HG03558 (cell line): Measurements from ENCODE around the gene TUBGCP6.

Experiments
- ATAC-seq: cut with Tn5 transposase; IDR thresholded peaks from one replicate; pipeline ENCODE4 v1.9.1; 2021; ENCODE audit warnings: moderate number of reproducible peaks; ENCODE audit not compliant: unreplicated experiment; ENCODE audit errors: extremely low read depth

TUBGCP6 gene

DNA sequence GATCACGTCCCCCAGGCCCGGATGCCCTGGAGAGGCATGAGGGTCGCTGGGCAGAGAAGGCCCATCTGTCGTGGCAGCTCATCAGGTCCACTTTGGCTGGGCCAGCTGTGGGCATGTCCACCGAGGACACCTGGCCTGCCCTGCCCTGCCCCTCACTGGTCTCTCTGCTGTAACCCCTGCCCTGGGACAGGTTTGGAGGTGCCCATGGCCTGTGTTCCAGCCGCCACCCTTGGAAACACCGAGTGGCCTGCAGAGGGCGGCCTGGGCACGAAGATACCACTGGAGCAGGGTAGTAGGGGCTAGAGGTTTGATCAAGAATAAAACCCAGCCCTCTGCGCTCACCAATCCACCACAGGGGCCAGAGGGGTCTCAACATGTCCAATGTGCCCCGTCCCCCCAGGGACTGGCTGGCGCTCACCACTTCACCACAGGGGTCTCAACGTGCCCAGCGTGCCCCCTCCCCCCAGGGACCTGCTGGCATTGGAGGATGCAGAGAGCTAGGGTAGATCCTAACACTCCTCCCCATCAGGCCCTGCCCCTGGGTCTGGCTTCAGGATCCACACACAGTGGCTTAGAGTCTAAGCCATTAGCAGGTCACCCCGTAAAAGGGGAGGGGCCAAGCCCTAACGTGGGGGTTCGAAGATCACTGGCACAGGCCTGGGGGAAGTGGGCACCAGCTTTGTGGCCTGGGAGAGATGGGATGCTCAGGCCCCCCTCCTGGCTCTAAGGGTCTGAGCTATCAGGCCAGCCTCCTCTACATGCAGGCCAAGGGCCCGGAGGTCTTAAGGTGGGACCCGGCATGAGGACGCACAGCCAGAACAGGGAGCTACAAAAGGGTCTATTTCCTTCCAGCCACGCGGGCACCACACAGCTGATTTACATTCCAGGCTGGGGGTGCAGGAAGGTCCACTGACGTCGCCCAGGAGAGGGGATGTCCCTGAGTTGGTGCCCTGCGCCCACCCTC is 7.5 kb upstream of the TUBGCP6 start:
- ATAC-seq, result no peak

GRCh38 chr22:50251477-50252081 is 6.8 kb upstream of the TUBGCP6 start:
- ATAC-seq, result no peak

DNA sequence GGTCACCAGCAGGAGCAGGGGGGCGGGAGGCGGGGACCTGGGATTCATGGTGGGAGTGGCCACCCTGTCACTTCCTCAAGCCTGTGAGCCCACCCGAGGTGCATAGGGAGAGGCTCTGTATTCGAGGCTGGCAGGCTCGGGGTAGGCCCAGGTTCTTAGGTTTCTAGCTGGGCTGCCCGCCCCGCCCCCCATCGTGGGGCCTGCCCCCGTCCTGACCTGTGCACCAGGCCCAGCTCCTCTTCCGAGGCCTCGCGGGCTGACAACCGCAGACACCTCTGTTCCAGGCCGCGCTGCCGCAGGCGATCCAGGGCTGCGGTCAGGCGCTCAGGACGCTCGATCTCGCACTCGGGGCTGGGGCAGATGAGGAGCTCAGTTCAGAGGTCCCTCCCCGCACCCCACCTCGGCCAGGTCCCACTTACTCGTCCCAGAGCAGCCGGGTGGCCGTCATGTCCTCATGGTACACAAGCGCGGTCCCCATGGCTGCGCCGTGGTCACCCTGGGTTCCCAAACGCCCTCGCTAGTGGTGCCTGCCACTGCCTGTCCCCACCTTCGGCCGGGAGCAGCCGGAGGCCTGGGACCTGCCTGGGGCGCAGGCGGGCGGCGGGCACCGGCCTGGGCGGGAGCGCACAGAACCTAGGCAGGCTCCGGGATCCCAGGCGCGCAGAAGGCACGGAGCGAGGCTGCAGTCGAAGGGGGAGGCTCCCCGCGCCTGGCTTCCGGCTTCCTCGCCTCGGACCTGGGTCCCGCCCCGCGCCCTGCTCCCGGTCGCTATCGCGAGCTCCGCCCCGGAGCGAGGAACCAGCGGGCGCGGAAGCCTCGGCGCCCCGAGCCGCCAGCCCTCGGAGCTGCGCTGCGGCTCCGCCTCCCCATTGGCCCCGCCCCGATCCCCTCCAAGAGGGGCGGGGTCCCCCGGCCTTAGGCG is 6.0 kb upstream of the TUBGCP6 start, which contains the start of gene HDAC10:
TSS of gene HDAC10 (minus strand) at position 711 of the 922 bp plus-strand sequence. CDS start at position 478, 233 bp downstream.
- no peak for ATAC-seq

DNA sequence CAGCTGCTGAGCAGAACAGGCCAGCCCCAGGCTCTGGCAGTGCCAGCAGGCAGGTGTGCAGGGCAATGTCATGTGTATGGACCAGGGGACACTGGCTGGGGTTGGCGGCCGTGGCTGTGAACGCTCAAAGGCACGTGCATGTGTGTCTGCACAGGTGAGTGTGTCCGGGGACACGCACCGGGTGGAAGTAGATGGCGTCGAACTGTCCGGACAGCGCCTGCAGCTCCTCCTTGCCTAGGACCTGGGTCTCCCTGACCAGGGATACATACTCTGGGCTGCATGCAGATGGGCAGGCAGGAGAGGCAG is 5.4 kb upstream of the TUBGCP6 start:
- no peak for ATAC-seq

- ATAC-seq, result no peak
These were observed 4.8 kb upstream of the TUBGCP6 start for GRCh38 chr22:50249341-50250248.

DNA sequence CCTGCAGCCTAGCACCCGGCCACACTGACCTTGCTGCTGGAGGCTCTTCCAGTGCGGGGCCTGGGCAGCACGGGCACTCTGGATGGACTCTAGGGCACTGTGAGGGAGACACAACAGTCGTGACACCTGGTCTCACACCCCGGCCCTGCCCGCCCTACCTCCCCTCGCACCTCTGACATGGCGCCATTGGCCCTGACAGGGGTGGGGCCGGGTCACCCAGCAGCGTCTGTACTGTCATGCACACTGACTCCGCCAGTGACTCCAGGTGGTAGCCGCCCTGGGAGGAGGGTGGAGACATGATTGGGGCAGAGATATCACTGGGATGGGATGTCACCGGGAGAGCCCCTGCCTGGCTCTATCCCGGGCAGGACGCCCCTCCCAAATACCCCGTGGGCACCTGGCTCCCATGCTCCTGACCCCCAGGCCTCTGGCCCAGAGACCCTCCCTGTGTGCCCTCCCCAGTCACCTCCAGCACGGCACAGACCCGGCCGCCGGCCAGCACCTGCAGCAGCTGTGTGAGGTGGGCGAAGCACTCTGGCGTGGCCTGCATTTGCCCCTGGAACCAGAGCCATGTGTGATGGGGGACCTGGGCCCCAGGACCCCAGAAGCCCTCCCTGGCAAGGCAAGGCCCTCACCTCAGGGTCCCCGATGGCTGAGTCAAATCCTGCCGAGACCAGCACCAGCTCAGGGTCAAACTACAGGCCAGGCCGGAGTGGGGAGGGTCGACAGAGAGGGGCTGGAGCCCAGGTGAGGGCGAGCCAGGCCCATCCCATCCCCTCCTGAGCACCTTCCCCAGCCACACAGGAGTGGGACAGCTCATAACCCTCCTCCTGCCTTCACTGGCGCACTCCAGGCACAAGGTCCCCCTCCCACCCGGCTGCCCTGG is 3.6 kb upstream of the TUBGCP6 start:
- no peak for ATAC-seq

GRCh38 chr22:50247748-50248147 is 2.9 kb upstream of the TUBGCP6 start:
- ATAC-seq, result no peak

DNA sequence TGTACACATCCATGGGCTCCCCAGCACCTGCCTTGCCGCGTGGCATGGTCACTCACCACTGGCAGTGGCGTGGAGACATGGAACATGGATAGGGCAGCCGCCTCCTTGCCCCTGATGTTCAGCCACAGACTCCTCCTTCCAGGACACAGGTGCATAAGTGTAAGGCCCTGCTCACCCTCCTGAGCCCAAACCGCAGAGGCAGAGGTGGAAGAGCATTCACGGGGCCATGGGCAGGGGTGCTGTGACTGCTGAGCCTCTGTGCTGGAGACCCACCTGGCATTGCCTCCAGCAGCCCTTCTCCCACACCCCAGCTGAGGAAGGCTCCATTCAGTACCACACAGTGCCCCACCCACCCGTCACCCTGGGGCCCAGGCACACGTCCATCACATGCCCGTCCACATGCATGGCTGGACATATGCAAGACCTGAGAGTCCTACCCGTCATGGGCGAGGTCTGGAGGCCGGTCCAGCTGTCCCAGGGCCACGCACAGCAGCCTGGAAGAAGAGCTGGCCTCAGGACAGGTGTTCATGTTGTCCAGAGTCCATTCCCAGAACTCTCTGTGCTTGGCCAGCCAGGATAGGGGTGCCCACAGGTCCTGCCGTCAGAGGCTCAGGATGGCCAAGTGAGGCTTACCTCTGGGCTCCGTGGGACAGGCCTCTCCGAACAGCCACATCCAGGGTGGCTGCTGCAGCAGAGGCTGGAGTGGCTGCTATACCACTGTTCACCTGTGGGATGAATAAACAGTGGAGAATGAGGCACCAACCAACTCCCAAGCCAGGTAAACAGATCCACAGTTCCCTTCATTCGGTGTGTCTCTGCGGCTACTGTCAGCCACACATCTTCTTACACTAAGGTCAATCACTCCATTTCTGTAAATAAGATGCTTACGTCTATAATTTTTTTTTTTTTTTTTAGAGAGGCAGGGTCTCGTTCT is 1.7 kb upstream of the TUBGCP6 start:
- ATAC-seq, result no peak

GRCh38 chr22:50245214-50246072 is 620 bp upstream of the TUBGCP6 start:
- ATAC-seq, result no peak

- no peak for ATAC-seq
These were observed 971 bp downstream of the TUBGCP6 start for GRCh38 chr22:50243685-50244419.

DNA sequence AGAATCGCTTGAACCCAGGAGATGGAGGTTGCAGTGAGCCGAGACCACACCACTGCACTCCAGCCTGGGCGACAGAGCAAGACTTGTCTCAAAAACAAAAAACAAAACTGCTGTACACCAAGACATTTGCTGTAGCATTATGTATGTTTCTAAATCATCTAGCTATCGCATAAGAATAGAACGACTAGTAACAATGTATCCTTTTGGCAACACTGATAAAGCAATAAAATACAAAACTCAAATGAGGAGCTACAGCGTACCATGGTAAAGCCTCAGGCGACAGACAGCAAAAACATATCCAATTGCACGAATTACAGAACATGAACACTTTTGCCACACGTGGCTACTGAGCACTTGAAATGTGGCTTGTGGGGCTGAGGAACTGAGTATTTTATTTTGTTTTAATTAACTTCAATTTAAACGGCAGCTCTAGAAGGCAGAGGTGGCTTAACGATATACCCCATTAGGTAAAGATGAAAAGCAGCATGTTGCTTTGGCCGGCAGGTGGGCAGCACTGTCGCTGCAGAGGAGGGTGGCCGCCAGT is 2.3 kb downstream of the TUBGCP6 start:
- ATAC-seq, result no peak

GRCh38 chr22:50238755-50239154 is 6.1 kb downstream of the TUBGCP6 start:
- no peak for ATAC-seq

GRCh38 chr22:50236731-50237409 is 8.0 kb downstream of the TUBGCP6 start:
- ATAC-seq, result no peak

DNA sequence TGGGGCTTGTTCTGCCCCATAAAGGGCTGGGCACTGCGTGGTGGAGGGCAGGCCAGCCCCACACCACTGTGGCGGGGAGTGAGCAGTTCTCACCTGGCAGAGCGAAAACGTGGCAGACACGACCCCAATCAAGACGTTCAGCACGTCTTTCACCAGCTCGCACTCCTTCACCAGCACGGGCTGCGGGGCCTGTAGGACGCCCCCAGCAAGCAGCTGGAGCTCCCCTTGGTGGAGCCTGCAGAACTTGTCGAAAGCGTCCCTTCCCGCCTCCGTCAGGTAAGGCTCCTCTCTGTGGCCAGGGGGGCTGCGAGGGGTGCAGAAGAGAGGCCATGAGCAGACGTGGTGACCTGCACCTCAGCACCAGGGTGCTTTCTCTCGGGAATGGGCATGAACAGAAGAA is 11.6 kb downstream of the TUBGCP6 start:
- ATAC-seq, result no peak

GRCh38 chr22:50232481-50233151 is 12.2 kb downstream of the TUBGCP6 start:
- no peak for ATAC-seq
